K562 (cell line): Measurements from ENCODE around the gene PTCH2. TPM values are rescaled to one million over a fixed set of nuclear protein-coding genes. Genes with fewer than 3 reads are reported as not detected.

ENCODE experiments used
- C11orf30 ChIP-seq: fragments of 450-650 bp; IDR thresholded peaks from 2 replicates; pipeline ENCODE4 v1.6.1; 2016; ENCODE audit warnings: low read depth, mild to moderate bottlenecking
- CAMTA2 ChIP-seq: fragments of 250-450 bp; sonication (Bioruptor Pico); conservative IDR thresholded peaks from 2 replicates; pipeline ENCODE4 v1.5.1; 2022
- CTCF ChIP-seq, 3 experiments: IDR thresholded peaks in 2 of 3; conservative IDR thresholded peaks in 1 of 3; 2 replicates each; pipeline ENCODE4 v1.5.1; 2011 to 2012; ENCODE audit warnings: low read length in 3 of 3, mild to moderate bottlenecking in 3 of 3, control low read depth in 2 of 3, improper control_type of control experiment in 1 of 3, inconsistent platforms in 1 of 3, low read depth in 1 of 3, mixed read lengths in 1 of 3, moderate library complexity in 1 of 3; ENCODE audit not compliant: insufficient read depth in 2 of 3
- E2F1 ChIP-seq: sonication (generic); formaldehyde crosslinking; IDR thresholded peaks from 2 replicates; pipeline ENCODE4 v1.8.1; 2023; ENCODE audit warnings: mild to moderate bottlenecking, missing genetic modification reagents, moderate library complexity
- ELK1 ChIP-seq: sonication (generic); formaldehyde crosslinking; IDR thresholded peaks from 2 replicates; pipeline ENCODE4 v1.8.1; 2022; ENCODE audit warnings: missing genetic modification reagents
- GTF2A2 ChIP-seq: IDR thresholded peaks from 2 replicates; pipeline ENCODE4 v1.6.1; 2016; ENCODE audit warnings: mild to moderate bottlenecking, missing genetic modification characterization, missing compliant biosample characterization
- GTF2B ChIP-seq: IDR thresholded peaks from 2 replicates; pipeline ENCODE4 v1.6.1; 2011; ENCODE audit not compliant: insufficient read length; ENCODE audit errors: extremely low read depth
- KLF1 ChIP-seq: fragments of 450-650 bp; IDR thresholded peaks from 2 replicates; pipeline ENCODE4 v1.6.1; 2016; ENCODE audit warnings: missing genetic modification characterization, missing compliant biosample characterization
- MAX ChIP-seq: sonication (generic); formaldehyde crosslinking; IDR thresholded peaks from 2 replicates; pipeline ENCODE4 v1.9.0; 2022; ENCODE audit warnings: mild to moderate bottlenecking, missing genetic modification reagents
- POLR2G ChIP-seq: fragments of 200-400 bp; formaldehyde crosslinking; IDR thresholded peaks from 2 replicates; pipeline ENCODE4 v1.6.1; 2017; ENCODE audit warnings: low read depth, mild to moderate bottlenecking, antibody characterized with exemption, low read length, moderate library complexity
- RBM39 ChIP-seq: fragments of 200-400 bp; formaldehyde crosslinking; optimal IDR thresholded peaks from 2 replicates; pipeline ENCODE3; 2018; ENCODE audit warnings: low read depth, low read length
- SMAD4 ChIP-seq: fragments of 250-450 bp; sonication (Bioruptor Pico); conservative IDR thresholded peaks from 2 replicates; pipeline ENCODE4 v1.8.0; 2021; ENCODE audit warnings: inconsistent platforms, mild to moderate bottlenecking, moderate library complexity
- SMARCA4 ChIP-seq: fragments of 450-650 bp; IDR thresholded peaks from 2 replicates; pipeline ENCODE4 v1.6.1; 2016
- SUPT5H ChIP-seq: fragments of 450-650 bp; IDR thresholded peaks from 2 replicates; pipeline ENCODE4 v1.6.1; 2016
- ZBTB26 ChIP-seq: fragments of 450-650 bp; formaldehyde crosslinking; IDR thresholded peaks from 2 replicates; pipeline ENCODE4 v1.4.0; 2022; ENCODE audit warnings: missing genetic modification characterization
- ZNF324 ChIP-seq: fragments of 250-450 bp; sonication (Bioruptor Pico); IDR thresholded peaks from 2 replicates; pipeline ENCODE4 v1.4.0; 2020; ENCODE audit warnings: mild to moderate bottlenecking
- ZNF584 ChIP-seq: fragments of 200-800 bp; sonication (Bioruptor generic); IDR thresholded peaks from 2 replicates; pipeline ENCODE4 v1.6.1; 2016; ENCODE audit warnings: low read depth, mild to moderate bottlenecking, missing genetic modification characterization, missing compliant biosample characterization
- ZNF589 ChIP-seq: fragments of 200-800 bp; sonication (Bioruptor generic); IDR thresholded peaks from 2 replicates; pipeline ENCODE4 v1.6.1; 2016; ENCODE audit warnings: low read depth, missing genetic modification characterization, missing compliant biosample characterization
- ZNF717 ChIP-seq: fragments of 250-450 bp; sonication (Bioruptor Pico); IDR thresholded peaks from 2 replicates; pipeline ENCODE4 v1.5.0; 2021
- ZNF77 ChIP-seq: fragments of 250-450 bp; sonication (Bioruptor Pico); IDR thresholded peaks from 2 replicates; pipeline ENCODE4 v1.5.0; 2020
- polyA plus RNA-seq, 8 experiments: library from polyadenylated mRNA; depleted of rRNA in 4 of 8; stranded (reverse) in 5 of 8; unstranded in 3 of 8; fragments of >200 nt; fragmentation: Nextera tagmentation in 2 of 8; fragmentation: Illumina TruSeq in 1 of 8; extraction: Ambion mirVana in 2 of 8; extraction: Trizol in 1 of 8; gene quantifications; 2 replicates each; pipeline versions ENCODE4 v1.2.1 to v1.2.3, GENCODE V29; 2011 to 2014; ENCODE audit warnings: inconsistent platforms in 1 of 8, missing spikeins in 1 of 8
- total RNA-seq, 7 experiments: library from RNA; depleted of rRNA in 6 of 7; stranded (reverse); fragments of >200 nt in 6 of 7; fragmentation: Illumina TruSeq in 2 of 7; extraction: Trizol in 2 of 7; gene quantifications; 2 replicates each; pipeline versions ENCODE4 v1.2.1 to v1.2.3, GENCODE V29; 2011 to 2021; ENCODE audit warnings: low replicate concordance in 1 of 7

Gene PTCH2
- total and polyA plus RNA-seq, 9 of the 15 experiments (the other 6 are each of a cell fraction or from before 2014, with no cell fraction given), result 0.15 to 27.3 (median 0.48) TPM; not detected in 1

GRCh38 chr1:44808938-44809917, 33.8 kb downstream of the PTCH2 start (continued):
- 0 out of 2 replicates have a peak, but pooled peaks have one; percentile 28 for TF ChIP-seq SMAD4 (CRISPR knock-in tag)
- TF ChIP-seq ZNF589 (CRISPR knock-in tag), result no peak
- TF ChIP-seq ZBTB26 (CRISPR knock-in tag), result no peak
- TF ChIP-seq KLF1 (tag), result no peak
- TF ChIP-seq ZNF324, result 0 out of 2 replicates have a peak, but pooled peaks have one; percentile 19
- no peak for TF ChIP-seq E2F1 (CRISPR knock-in tag)
- peak; percentile 43 for TF ChIP-seq RBM39
- no peak for TF ChIP-seq GTF2B
- peak; percentile 11 for TF ChIP-seq MAX (CRISPR knock-in tag)
- peak; percentile 21; the same call in 1 of the 2 replicates for TF ChIP-seq SUPT5H
- no peak for TF ChIP-seq ZNF717
- TF ChIP-seq CTCF (IDR thresholded peaks at IDR 0.05 in 2 of 3, conservative IDR thresholded peaks at IDR 0.05 in 1 of 3; ENCODE audit: insufficient read depth in 2 of 3, low read depth in 1 of 3, low read length in 3 of 3), result 0 out of 6 replicates have a peak, but pooled peaks of 1 of the 3 experiments have one; percentile 12
- 0 out of 2 replicates have a peak, but pooled peaks have one; percentile 52 for TF ChIP-seq CAMTA2 (CRISPR knock-in tag)
- peak; percentile 93 for TF ChIP-seq C11orf30
- TF ChIP-seq POLR2G, result no peak
- TF ChIP-seq GTF2A2 (tag), result no peak
- TF ChIP-seq ELK1 (CRISPR knock-in tag), result no peak
- no peak for TF ChIP-seq SMARCA4
- no peak for TF ChIP-seq ZNF77
- 0 out of 2 replicates have a peak, but pooled peaks have one; percentile 38 for TF ChIP-seq ZNF584
